ENCODE results near the gene RYR2.

DNA sequence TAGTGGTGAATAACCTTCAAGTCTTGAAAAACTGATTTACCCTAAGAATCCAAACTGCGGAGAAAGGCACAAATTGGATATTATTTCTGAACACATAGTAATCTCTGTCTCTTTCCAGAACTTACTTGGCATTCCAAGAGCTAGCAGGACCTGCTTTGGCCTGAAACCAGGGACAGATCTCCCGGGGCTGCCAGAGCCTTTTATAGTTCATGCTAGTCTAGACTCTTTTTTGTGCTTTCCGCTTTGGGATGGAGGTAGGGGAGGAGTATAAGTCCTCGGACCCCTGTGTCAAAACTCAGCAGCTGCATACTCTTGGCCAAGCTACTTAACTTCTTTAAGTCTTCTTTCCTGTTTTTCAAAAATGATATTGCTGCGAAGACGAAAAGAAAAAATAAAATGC lies 3.8 kb upstream of the RYR2 start:
- TF ChIP-seq POLR2A (IDR thresholded peaks at IDR 0.05), result no peak
- TF ChIP-seq, protein P1, sequence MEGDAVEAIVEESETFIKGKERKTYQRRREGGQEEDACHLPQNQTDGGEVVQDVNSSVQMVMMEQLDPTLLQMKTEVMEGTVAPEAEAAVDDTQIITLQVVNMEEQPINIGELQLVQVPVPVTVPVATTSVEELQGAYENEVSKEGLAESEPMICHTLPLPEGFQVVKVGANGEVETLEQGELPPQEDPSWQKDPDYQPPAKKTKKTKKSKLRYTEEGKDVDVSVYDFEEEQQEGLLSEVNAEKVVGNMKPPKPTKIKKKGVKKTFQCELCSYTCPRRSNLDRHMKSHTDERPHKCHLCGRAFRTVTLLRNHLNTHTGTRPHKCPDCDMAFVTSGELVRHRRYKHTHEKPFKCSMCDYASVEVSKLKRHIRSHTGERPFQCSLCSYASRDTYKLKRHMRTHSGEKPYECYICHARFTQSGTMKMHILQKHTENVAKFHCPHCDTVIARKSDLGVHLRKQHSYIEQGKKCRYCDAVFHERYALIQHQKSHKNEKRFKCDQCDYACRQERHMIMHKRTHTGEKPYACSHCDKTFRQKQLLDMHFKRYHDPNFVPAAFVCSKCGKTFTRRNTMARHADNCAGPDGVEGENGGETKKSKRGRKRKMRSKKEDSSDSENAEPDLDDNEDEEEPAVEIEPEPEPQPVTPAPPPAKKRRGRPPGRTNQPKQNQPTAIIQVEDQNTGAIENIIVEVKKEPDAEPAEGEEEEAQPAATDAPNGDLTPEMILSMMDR (IDR thresholded peaks at IDR 0.05), result no peak
